Aorta (tissue), 4 donors: ENCODE data around the gene STAM. TPM values are rescaled to one million over a fixed set of nuclear protein-coding genes. Genes with fewer than 3 reads are reported as not detected.

ENCODE experiments used
- polyA plus RNA-seq, 2 donors: library from polyadenylated mRNA; stranded (reverse); fragments of 200-250 nt; gene quantifications; one replicate each; pipeline ENCODE4 v1.2.3, GENCODE V29; 2013
- total RNA-seq, 2 donors: library from RNA; stranded (reverse); fragmentation: NEBNext Ultra II Directional; extraction: Animal tissue kit (Norgen Biotek cat#: 25700); gene quantifications; one replicate each; pipeline ENCODE4 v1.2.1, GENCODE V29; 2021
- donor health status: healthy with polysubstance abuse.
- donor health status: Bipolar disorder and iron deficiency.
- donor health status: DM: no; HTN: no; CAD: no.
- donor health status: DM: yes; HTN: yes; CAD: no.

STAM gene
- total and polyA plus RNA-seq, 4 donors: 8.7 to 28.6 (median 16.1) TPM

Other genes starting within 250 kb of the STAM start
- gene ST8SIA6, start 189.6 kb upstream of the STAM start, total RNA-seq: 1 to 10 TPM; 2.4 to 2.9 TPM
- under 1 TPM in 1 of 2 donors, not detected in 1; 0.10 TPM for gene ST8SIA6, start 189.6 kb upstream of the STAM start, polyA plus RNA-seq
- 100 to 1,000 TPM in 1 of 2 donors, 10 to 100 TPM in 1; 52.8 to 103 TPM for gene HACD1, start 26.8 kb upstream of the STAM start, total RNA-seq
- 10 to 100 TPM; 38.6 to 39.1 TPM for gene HACD1, start 26.8 kb upstream of the STAM start, polyA plus RNA-seq
- 1 to 10 TPM; 1.1 to 1.7 TPM for gene TMEM236, start 108.0 kb downstream of the STAM start, total RNA-seq
- gene TMEM236, start 108.0 kb downstream of the STAM start, polyA plus RNA-seq: 1 to 10 TPM in 1 of 2 donors, under 1 TPM in 1; 0.08 to 1.5 TPM
- gene MRC1, start 165.2 kb downstream of the STAM start, total RNA-seq: 10 to 100 TPM; 58.3 to 73.9 TPM
- 10 to 100 TPM in 1 of 2 donors, 1 to 10 TPM in 1; 4.0 to 29.3 TPM for gene MRC1, start 165.2 kb downstream of the STAM start, polyA plus RNA-seq